DMS114 treated with DMSO at 0.1 percent for 48 hours (cell line): Measurements from ENCODE around the gene TMEM214.
"Not testable (repeated sequence)": the region's sequence is repeated elsewhere in the genome, so short reads cannot be mapped to it uniquely, and the experiment has no call there.

Experiments used
- DNase-seq: peaks from one replicate; lab custom pipeline; 2025; ENCODE audit not compliant: unreplicated experiment; lab: John Stamatoyannopoulos, UW

The TMEM214 gene

GRCh38 chr2:27067385-27067784 lies 34.6 kb downstream of the TMEM214 start:
- no peak for DNase-seq

- no peak for DNase-seq
Observed at GRCh38 chr2:27069436-27069835, 36.7 kb downstream of the TMEM214 start.

DNA sequence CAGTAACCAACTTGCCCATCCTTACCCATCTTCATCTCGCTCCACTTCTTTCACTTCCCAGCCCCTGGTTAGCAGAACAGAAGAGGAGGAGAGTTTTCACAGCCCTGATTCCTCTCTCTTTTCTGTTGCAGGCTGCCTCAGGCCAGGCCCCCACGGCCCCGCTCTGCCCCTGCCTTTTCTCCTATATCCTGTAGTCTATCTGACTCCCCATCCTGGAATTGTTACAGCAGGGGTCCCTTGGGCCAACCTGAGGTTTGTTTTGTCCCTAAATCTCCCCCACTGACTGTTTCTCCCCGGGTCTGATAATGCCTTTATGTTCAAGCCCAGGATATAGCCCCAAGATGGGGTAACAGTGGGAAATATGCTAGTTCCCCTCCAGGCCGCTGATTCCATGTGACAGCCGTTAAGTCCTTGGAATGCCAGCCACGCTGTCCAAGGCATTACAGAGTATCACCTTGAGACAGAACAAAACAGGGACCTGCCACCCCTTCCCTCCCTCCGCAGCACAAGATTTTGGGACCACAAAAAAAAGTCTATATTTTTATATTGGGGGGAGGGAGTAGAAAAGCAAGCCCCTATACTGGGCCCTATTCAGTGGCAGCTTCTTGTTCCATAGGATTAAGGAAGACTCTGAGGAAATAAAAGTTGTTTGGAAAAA lies 37.3 kb downstream of the TMEM214 start:
- DNase-seq = no peak

GRCh38 chr2:27070653-27071276 lies 38.0 kb downstream of the TMEM214 start:
- DNase-seq = no peak

- peak; percentile 69 for DNase-seq
Observed at GRCh38 chr2:27071277-27071989, 38.7 kb downstream of the TMEM214 start, which contains the start of gene OST4. Gene OST4 (minus strand): TSS chr2:27071654.

GRCh38 chr2:27071990-27072830 lies 39.4 kb downstream of the TMEM214 start:
- no peak for DNase-seq

- DNase-seq = no peak
Observed at GRCh38 chr2:27072920-27073319, 40.2 kb downstream of the TMEM214 start.

- no peak for DNase-seq
Observed at GRCh38 chr2:27073782-27074181, 41.0 kb downstream of the TMEM214 start.

DNA sequence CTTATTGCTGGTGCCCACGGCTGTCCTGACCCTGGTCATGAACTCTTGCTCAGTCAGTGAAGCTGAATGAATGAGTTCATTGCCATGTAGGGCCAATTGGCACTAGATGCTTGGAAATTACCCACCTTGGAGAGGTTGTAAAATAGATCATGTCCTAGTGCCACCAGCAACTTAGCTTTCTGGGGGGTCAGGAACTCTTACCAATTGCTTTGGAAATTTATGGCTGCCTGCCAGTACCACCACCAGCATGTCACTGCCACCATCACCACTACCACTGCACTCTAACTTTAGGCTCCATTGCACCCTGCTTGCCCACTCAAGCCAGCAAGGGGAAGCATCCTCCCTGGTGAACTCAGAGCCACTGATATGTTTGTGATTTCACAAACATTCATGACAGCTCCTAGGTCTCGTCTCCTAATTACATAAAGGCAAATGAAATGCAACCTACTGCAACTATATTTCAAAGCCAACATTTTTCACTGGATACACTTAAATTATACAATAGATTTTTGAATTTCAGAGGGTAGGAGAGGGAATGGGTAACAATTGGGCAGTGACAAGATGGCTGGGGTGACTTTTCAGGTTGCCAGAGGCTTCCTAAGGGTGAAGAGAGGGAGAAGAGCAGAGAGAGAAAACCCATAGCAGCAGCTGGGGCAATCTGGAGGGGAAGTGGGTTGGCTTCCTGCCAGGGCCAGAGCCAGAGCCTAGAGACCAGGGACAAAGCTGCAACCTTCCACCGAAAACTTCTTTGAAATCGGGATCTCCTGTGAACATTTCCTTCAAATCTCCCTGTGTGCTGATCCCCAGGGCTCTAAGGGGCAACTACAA lies 42.2 kb downstream of the TMEM214 start:
- no peak for DNase-seq

DNA sequence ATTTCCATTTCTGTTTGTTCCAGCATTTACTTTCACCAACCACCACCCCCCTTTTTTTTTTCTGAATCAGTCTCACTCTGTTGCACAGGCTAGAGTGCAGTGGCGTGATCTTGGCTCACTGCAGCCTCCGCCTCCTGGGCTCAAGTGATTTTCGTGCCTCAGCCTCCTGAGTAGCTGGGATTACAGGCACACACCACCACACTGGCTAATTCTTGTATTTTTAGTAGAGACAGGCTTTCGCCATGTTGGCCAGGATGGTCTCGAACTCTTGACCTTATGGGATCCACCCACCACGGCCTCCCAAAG lies 42.8 kb downstream of the TMEM214 start:
- not testable (repeated sequence) for DNase-seq

GRCh38 chr2:27076323-27076722 lies 43.6 kb downstream of the TMEM214 start:
- DNase-seq = no peak

DNA sequence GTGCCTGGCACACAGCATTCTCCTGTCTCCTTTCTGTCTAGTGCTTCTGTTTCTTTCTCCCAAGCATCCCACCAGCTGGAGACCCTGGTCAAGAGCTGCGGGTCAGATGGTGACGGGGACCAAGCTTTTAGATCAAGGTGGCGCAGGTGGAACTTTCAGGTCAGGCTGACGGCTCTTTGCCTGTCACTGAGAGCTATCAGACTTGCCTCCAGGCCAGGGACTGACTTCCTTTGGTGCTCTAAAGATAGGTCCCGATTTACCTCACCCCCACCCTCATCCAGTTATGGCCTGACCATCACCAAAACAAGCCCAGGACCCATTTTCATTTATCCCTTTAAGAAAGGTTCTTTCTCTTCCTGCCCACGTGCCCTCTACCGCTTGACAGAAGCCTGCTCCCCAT lies 44.5 kb downstream of the TMEM214 start:
- DNase-seq = no peak

DNA sequence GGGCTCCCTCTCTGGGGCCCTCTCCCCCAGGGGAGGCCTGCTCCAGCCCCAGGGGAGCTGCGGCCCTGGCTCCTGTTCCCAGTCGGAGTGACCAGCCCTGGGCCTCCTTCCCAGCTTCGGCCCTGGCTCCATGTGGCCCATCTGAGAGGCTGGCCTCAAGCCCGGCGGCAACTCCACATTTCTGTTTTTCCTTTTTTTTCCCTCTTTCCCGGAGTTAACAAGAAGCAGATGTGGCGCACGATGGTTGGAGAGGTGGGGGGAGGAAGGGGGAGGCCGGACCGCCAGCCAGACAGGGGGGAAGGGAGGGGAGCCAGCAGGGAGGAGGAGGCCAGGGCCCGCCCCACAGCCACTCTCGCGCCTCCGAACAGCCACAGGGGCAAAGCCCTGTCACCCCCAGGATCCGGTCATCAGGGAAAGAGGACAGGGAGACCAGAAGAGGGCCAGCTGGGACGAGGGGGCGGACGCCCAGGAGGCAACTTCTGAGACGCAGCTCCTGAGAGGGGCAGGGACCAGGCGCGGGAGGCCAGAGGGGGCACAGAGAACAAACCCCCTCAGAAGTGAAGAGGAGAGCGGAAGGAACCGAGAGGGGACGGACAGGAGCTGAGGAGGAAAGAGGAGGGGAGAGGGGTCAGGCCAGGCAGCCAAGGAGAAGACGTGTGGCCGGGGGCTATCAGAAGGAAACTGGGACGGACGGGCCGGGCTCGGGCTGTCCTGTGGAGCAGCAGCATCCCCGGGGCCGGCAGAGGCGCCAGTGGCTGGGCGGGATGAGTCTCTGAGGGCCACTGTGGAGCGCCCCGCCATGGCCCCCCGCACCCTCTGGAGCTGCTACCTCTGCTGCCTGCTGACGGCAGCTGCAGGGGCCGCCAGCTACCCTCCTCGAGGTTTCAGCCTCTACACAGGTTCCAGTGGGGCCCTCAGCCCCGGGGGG lies 45.8 kb downstream of the TMEM214 start, which contains the start of gene EMILIN1:
Gene EMILIN1, plus strand, starts transcription at position 349 of the 928 bp plus-strand sequence. Its CDS starts 451 bp downstream, at position 800.
- no peak for DNase-seq

DNA sequence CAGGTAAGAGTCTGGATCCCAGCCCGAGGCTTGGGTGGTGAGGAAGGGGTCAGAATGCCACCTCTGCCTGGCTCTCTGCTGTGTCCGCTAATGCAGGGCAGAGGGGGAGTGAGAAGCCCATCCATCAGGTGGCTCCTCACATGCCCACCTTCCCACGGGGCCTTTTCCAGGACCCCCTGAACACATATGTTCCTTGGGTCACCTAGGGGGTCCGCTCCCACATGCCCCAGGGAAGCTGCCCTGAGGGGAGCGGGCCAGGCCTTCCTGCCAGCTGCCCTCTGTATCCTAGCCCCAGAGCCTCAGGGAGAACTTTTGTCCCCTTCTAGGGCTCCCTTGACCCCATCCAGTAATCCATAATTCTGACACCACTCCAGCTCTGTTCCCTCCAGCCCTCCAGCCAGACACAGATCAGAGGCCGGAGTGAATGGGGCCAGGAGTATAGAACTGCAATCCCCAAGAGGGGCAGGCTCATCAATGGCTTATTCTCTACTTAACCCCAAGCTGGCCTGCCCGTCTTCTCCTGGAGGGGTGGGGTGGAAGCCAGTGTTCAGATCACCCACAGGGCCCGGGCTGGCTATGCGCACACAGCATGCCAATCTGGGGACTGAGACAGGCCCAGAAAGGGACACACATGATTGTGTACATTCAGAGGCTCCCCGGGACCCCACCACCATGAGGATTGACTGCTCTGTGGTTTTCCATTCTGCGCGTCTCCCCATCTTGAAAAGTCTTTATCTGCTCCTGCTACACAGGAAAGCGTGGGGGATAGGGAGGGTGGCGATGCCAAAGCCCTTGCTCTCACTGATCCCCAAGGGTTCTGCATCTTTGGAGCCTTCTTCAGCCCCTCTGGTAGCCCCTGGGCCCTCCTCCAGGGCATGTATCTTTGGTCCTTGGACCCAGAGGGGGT lies 46.7 kb downstream of the TMEM214 start:
- DNase-seq = no peak

GRCh38 chr2:27080140-27080469 lies 47.3 kb downstream of the TMEM214 start:
- no peak for DNase-seq

GRCh38 chr2:27080603-27080936 lies 47.8 kb downstream of the TMEM214 start:
- no peak for DNase-seq

DNA sequence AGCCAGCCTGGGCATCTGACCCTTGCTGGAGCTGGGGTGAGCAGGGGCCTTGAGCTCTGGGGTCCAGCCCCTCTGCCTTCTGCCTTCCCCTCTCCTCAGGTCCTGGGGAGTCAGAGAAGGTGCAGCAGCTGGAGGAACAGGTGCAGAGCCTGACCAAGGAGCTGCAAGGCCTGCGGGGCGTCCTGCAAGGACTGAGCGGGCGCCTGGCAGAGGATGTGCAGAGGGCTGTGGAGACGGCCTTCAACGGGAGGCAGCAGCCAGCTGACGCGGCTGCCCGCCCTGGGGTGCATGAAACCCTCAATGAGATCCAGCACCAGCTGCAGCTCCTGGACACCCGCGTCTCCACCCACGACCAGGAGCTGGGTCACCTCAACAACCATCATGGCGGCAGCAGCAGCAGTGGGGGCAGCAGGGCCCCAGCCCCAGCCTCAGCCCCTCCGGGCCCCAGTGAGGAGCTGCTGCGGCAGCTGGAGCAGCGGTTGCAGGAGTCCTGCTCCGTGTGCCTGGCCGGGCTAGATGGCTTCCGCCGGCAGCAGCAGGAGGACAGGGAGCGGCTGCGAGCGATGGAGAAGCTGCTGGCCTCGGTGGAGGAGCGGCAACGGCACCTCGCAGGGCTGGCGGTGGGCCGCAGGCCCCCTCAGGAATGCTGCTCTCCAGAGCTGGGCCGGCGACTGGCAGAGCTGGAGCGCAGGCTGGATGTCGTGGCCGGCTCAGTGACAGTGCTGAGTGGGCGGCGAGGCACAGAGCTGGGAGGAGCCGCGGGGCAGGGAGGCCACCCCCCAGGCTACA lies 49.4 kb downstream of the TMEM214 start:
- no peak for DNase-seq
